GM21737 (cell line): ENCODE data around the gene ACLY.
"Not testable (repeated sequence)": the region's sequence is repeated elsewhere in the genome, so short reads cannot be mapped to it uniquely, and the experiment has no call there.

ENCODE experiments used
- ATAC-seq: cut with Tn5 transposase; IDR thresholded peaks from one replicate; pipeline ENCODE4 v1.9.1; 2021; ENCODE audit warnings: mild to moderate bottlenecking, moderate library complexity; ENCODE audit not compliant: unreplicated experiment

The ACLY gene

GRCh38 chr17:41874293-41874670 is 44.5 kb downstream of the ACLY start:
- ATAC-seq, result not testable (repeated sequence)

- no peak for ATAC-seq
Measured at GRCh38 chr17:41873559-41874292, 45.0 kb downstream of the ACLY start.

GRCh38 chr17:41871789-41872188 is 47.0 kb downstream of the ACLY start:
- no peak for ATAC-seq

- no peak for ATAC-seq
Measured at GRCh38 chr17:41870627-41871026, 48.1 kb downstream of the ACLY start.

GRCh38 chr17:41870097-41870496 is 48.7 kb downstream of the ACLY start:
- ATAC-seq, result no peak

- no peak for ATAC-seq
Measured at GRCh38 chr17:41869426-41869825, 49.3 kb downstream of the ACLY start.

- no peak for ATAC-seq
Measured at GRCh38 chr17:41868568-41868967, 50.2 kb downstream of the ACLY start.

- no peak for ATAC-seq
Measured at GRCh38 chr17:41865596-41865893, 53.2 kb downstream of the ACLY start.

- ATAC-seq, result peak; percentile 84
Measured at GRCh38 chr17:41864836-41865595, 53.7 kb downstream of the ACLY start, which contains the start of gene KLHL11. KLHL11 (minus strand) TSS chr17:41865423; CDS start chr17:41865370, 53 bp downstream.

- no peak for ATAC-seq
Measured at GRCh38 chr17:41864498-41864835, 54.3 kb downstream of the ACLY start.

GRCh38 chr17:41863074-41863848 is 55.5 kb downstream of the ACLY start:
- ATAC-seq, result no peak

- no peak for ATAC-seq
Measured at GRCh38 chr17:41860254-41860931, 58.4 kb downstream of the ACLY start.

GRCh38 chr17:41851382-41851781 is 67.4 kb downstream of the ACLY start:
- not testable (repeated sequence) for ATAC-seq

GRCh38 chr17:41849251-41849990 is 69.3 kb downstream of the ACLY start:
- ATAC-seq, result no peak

GRCh38 chr17:41848788-41849187 is 70.0 kb downstream of the ACLY start:
- no peak for ATAC-seq

- no peak for ATAC-seq
Measured at GRCh38 chr17:41844971-41845370, 73.8 kb downstream of the ACLY start.

- not testable (repeated sequence) for ATAC-seq
Measured at GRCh38 chr17:41840781-41841180, 78.0 kb downstream of the ACLY start.

- not testable (repeated sequence) for ATAC-seq
Measured at GRCh38 chr17:41839448-41839847, 79.3 kb downstream of the ACLY start.

GRCh38 chr17:41837761-41838538 is 80.8 kb downstream of the ACLY start, which contains the start of gene KLHL10:
KLHL10 (plus strand) TSS chr17:41837825; CDS start chr17:41837933, 108 bp downstream.
- ATAC-seq, result no peak
